Measurements from ENCODE around the gene HBP1. TPM values are rescaled to one million over a fixed set of nuclear protein-coding genes. Genes with fewer than 3 reads are reported as not detected.
"Not testable (repeated sequence)": the region's sequence is repeated elsewhere in the genome, so short reads cannot be mapped to it uniquely, and the experiment has no call there.

Gene HBP1
- total RNA-seq, 2 donors from 2014 or later: 24.3 to 33.7 TPM

DNA sequence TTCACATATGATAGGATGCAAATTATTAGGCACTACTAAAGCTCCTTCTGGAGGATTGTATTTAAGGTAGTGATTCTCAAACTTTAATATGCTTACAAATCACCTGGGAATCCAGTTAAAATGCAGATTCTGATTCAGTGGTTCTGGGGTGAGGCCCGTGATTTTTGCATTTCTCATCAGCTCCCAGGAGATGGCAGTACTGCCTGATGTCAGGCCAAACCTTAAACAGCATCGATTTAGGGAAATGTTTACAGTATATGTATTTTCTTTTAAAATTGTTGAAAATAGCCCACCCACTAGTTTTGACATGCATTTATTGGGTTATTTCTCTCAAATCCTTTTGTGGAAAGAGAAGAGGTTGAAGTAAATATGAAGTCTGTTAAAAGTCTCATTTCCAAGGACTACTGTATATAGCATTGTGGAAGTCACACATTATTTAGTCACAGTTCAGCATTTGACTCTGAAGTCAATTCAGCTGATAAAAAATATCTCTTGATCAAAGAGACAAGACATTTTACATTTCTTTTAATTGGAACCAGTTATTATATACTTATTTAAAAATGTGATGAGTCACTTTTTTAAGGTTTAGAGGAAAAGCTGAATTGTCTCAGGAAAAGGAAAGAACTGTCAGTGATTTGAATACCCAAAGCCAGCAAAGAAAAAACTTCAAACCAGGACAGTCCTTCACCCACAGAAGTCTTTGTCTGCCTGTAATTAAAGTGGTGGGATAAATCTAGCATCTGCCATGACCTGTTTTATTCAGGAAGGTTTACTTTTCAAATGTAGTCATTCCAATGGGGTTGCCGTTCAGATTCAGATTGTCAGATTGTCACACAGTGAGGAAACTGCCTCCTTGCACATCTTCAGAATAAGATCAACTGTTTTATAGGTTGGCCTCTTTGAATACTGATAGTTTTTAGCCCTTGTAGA, 21.1 kb upstream of the HBP1 start:
- Mint-ChIP-seq H3K27ac (no peak overlapping the region), H3K4me3 (no peak overlapping the region), H3K27me3 (no peaks in the 10 kb centered on the region), H3K4me1 (ENCODE audit: low read depth in 2 of 2) (no peaks in the 10 kb centered on the region), H3K9me3 (no peaks in the 10 kb centered on the region), H3K36me3 (no peaks in the 10 kb centered on the region)
- no peak for DNase-seq (ENCODE audit: low spot score)
- ATAC-seq: peak in 1 of 2 donors; percentile 60

DNA sequence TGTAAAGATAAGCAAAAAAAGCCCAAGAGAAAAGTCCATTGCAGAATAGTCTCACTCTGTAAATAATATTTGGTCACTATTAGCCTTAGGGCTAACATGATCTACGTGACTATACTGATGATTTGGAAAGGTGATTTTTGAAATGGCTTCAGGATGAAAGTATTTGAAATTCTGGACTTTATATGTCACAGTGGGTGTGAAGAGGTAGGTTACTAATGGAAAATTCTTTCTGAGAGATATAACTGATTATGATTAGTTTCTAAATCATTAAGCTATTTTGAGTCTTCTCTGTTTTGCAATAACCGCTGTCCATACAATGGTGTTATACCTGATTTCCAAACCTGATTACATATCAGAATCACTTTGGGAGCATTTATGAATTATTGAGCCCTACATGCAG, 20.1 kb upstream of the HBP1 start:
- H3K9me3 Mint-ChIP-seq: no peaks in the 10 kb centered on the region
- no peaks in the 10 kb centered on the region for H3K36me3 Mint-ChIP-seq
- no peak for ATAC-seq
- DNase-seq (ENCODE audit: low spot score): no peak
- no peak overlapping the region for H3K4me3 Mint-ChIP-seq
- H3K27me3 Mint-ChIP-seq: no peaks in the 10 kb centered on the region
- no peak overlapping the region for H3K27ac Mint-ChIP-seq
- no peaks in the 10 kb centered on the region for H3K4me1 Mint-ChIP-seq (ENCODE audit: low read depth in 2 of 2)

DNA sequence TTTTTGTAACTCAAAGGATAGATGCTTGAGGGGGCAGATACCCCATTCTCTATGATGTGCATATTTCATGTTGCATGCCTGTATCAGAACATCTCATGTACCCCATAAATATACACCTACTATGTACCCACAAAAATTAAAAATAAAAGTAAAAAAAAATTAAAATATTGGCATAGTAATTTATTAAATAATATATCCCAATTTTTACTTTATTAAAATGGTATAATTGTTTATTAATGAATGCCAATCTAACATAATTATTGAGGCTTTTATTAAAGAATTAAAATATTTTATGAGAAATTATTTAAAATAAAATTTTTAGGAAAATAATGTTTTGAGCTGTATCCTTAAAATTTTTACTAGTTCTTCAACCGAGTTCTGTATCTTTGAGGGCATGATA, 18.9 kb upstream of the HBP1 start:
- no peak overlapping the region for H3K4me3 Mint-ChIP-seq
- DNase-seq (ENCODE audit: low spot score) (no peak), ATAC-seq (no peak)
- H3K9me3 Mint-ChIP-seq: no peaks in the 10 kb centered on the region
- no peaks in the 10 kb centered on the region for H3K27me3 Mint-ChIP-seq
- no peak overlapping the region for H3K27ac Mint-ChIP-seq
- no peaks in the 10 kb centered on the region for H3K4me1 Mint-ChIP-seq (ENCODE audit: low read depth in 2 of 2)
- H3K36me3 Mint-ChIP-seq: no peaks in the 10 kb centered on the region

DNA sequence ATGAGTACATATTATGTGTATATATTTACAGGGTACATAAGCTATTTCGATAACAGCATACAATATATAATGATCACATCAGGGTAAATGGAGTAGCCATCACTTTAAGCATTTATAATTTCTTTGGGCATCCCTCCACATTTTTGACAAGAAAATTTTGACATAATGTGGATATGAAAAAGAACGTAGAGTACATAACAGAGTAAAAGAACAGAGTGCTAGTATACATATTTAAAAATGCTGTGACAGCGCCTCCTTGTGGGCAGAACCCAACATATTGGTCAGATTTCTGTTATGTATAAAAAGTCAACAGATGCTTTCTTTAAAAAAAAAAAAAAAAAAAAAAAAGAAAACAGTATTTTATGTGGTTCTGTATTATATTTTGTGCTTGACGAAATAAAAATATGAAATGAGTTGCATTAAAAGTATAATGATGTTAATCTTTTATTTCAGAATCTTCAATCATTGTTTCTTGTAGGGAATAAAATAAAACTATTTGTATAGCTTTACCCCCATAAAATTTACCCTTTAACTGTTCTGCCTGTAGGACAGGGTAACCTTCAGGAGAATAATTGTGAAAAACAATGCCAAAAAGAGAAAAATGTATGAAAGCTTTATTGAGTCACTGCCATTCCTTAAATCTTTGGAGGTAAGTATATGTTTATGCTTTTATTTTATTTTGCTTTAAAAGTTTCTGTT, 18.3 kb upstream of the HBP1 start:
- ATAC-seq (peak in 1 of 2 donors; percentile 70), DNase-seq (ENCODE audit: low spot score) (peak; percentile 76)
- H3K4me1 Mint-ChIP-seq (ENCODE audit: low read depth in 2 of 2): no peaks in the 10 kb centered on the region
- no peak overlapping the region for H3K4me3 Mint-ChIP-seq
- H3K36me3 Mint-ChIP-seq: no peaks in the 10 kb centered on the region
- no peaks in the 10 kb centered on the region for H3K27me3 Mint-ChIP-seq
- H3K27ac Mint-ChIP-seq: no peak overlapping the region
- no peaks in the 10 kb centered on the region for H3K9me3 Mint-ChIP-seq

DNA sequence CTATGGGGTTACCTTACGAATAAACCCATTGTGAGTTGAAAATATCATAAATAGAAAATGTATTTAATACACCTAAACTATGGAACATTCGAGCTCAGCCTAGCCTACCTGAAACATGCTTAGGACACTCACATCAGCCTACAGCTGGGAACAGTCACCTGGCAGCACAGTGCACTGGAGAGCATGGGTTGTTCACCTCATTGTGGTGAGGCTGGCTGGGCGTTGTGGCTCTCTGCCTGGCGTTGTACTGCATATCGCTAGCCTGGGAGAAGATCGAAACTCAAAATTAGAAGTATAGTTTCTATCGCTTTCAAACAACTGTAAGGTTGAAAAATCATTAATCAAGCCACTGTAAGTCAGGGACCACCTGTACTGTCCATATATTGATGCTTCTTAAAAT, 17.3 kb upstream of the HBP1 start:
- H3K27ac Mint-ChIP-seq: no peak overlapping the region
- H3K4me1 Mint-ChIP-seq (ENCODE audit: low read depth in 2 of 2): no peaks in the 10 kb centered on the region
- no peak overlapping the region for H3K4me3 Mint-ChIP-seq
- DNase-seq (ENCODE audit: low spot score): no peak
- H3K9me3 Mint-ChIP-seq: no peaks in the 10 kb centered on the region
- no peak for ATAC-seq
- no peaks in the 10 kb centered on the region for H3K27me3 Mint-ChIP-seq
- H3K36me3 Mint-ChIP-seq: no peaks in the 10 kb centered on the region

DNA sequence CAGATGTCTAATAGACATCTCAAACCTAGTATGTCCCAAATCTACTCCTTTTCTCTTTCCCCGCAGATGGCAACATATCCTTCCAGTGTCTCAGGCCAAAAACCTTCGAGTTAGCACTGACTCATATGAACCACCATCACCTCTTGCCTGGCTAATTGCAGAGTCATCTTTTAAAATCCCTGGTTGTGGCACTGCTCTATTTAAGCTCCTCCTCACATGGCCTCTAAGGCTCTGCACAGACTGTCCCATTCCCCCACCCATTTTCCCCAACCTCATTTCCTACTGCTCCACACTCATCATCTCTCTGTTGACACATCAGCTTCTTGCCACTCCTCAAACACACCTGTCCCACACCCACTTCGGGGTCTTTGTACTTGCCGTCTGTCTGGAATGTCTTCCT, 16.8 kb upstream of the HBP1 start:
- no peaks in the 10 kb centered on the region for H3K4me1 Mint-ChIP-seq (ENCODE audit: low read depth in 2 of 2)
- no peak overlapping the region for H3K27ac Mint-ChIP-seq
- DNase-seq (ENCODE audit: low spot score) (no peak), ATAC-seq (no peak)
- no peaks in the 10 kb centered on the region for H3K9me3 Mint-ChIP-seq
- H3K27me3 Mint-ChIP-seq: peaks cover 0 to 2% of the 10 kb centered on the region in 2 donors
- no peak overlapping the region for H3K4me3 Mint-ChIP-seq
- H3K36me3 Mint-ChIP-seq: no peaks in the 10 kb centered on the region

DNA sequence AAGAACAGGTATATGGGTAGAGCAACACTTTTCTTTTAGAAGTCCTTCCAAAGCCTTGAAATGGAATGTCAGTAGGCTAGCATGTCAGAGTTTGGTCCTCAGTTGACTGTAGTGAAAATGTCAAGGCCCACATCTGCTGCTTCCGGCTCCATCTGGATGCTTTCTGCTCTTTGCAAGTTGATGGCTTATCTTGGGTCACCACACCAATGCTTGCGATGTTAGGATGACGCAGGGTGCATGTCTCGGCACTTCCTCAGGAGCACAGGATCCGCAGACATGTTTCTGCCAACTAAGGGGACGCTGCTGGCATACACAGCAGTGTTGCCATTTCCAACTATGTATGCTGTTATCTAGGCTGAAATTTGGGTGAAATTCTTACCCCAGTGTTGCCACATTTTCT, 14.0 kb upstream of the HBP1 start:
- Mint-ChIP-seq H3K4me3 (no peak overlapping the region), H3K36me3 (no peaks in the 10 kb centered on the region), H3K9me3 (no peaks in the 10 kb centered on the region), H3K4me1 (ENCODE audit: low read depth in 2 of 2) (no peaks in the 10 kb centered on the region), H3K27ac (no peak overlapping the region), H3K27me3 (peaks cover 0 to 2% of the 10 kb centered on the region in 2 donors)
- ATAC-seq (no peak), DNase-seq (ENCODE audit: low spot score) (no peak)

DNA sequence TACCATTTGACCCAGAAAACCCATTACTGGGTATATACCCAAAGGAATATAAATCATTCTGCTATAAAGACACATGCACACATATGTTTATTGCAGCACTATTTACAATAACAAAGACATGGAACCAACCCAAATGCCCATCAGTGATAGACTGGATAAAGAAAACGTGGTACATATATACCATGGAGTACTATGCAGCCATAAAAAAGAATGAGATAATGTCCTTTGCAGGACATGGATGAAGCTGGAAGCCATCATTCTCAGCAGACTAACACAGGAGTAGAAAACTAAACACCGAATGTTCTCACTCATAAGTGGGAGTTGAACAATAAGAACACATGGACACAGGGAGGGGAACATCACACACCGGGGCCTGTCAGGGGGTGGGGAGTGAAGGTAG, 13.1 kb upstream of the HBP1 start:
- H3K4me1 Mint-ChIP-seq (ENCODE audit: low read depth in 2 of 2); H3K36me3 Mint-ChIP-seq; H3K27me3 Mint-ChIP-seq; H3K27ac Mint-ChIP-seq; ATAC-seq; H3K4me3 Mint-ChIP-seq; DNase-seq (ENCODE audit: low spot score); H3K9me3 Mint-ChIP-seq: not testable (repeated sequence)

DNA sequence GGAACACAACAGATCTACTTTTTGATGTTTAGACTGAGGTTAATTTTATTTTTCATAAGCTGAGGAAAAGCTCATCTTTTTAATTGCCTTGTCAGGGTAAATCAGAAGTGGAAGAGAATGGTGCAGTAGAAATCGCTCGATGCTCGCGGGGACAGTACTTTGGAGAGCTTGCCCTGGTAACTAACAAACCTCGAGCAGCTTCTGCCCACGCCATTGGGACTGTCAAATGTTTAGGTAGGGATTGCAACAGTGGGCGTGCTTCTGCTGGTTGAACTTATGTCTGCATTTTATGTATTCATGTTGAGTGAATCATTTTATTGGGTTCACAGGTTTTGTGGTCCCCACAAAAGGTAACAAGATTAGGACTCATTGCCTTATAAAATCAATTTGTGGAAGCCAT, 11.7 kb upstream of the HBP1 start:
- ATAC-seq (no peak), DNase-seq (ENCODE audit: low spot score) (no peak)
- Mint-ChIP-seq H3K27me3 (peaks cover 0 to 2% of the 10 kb centered on the region in 2 donors), H3K9me3 (no peaks in the 10 kb centered on the region), H3K4me1 (ENCODE audit: low read depth in 2 of 2) (no peaks in the 10 kb centered on the region), H3K27ac (no peak overlapping the region), H3K4me3 (no peak overlapping the region), H3K36me3 (no peaks in the 10 kb centered on the region)

DNA sequence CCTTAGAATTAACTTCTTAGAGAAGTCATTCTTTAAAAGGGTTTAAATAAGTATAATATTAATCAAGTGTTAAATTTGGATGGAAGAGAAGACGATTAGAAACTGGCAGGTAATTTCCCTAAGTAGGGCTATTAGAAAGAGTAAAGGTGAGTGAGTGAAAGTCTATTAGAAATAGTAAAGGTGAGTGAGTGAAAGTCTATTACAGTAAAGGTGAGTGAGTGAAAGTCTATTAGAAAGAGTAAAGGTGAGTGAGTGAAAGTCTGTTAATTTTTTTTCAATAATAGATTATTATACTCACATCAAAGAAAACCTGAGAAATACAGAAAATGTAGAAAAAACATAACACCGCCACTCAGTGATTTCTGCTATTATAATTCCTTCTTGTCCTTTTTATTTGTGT, 10.8 kb upstream of the HBP1 start:
- DNase-seq (ENCODE audit: low spot score): no peak
- Mint-ChIP-seq H3K36me3 (no peaks in the 10 kb centered on the region), H3K4me3 (no peak overlapping the region), H3K27me3 (peaks cover 0 to 2% of the 10 kb centered on the region in 2 donors), H3K4me1 (ENCODE audit: low read depth in 2 of 2) (no peaks in the 10 kb centered on the region), H3K9me3 (no peaks in the 10 kb centered on the region), H3K27ac (no peak overlapping the region)
- ATAC-seq: no peak

DNA sequence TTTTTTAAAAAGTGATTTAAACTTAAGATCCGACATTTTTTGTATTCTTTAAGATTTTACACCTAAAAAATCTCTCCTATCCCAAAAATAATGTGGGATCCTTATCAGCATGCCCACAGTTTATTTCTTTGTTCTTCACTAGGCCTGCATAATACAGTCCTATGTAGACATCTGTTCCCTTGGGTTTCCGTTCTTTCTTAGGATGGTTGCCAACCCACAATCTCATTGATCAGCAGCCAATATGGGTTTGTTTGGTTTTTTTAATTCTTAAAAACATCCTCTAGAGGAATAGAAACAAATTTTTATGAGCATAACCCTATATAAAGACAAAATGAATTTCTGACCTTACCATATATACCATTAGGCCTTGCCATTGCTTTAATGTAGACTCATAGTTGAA, 8.4 kb upstream of the HBP1 start:
- Mint-ChIP-seq H3K9me3 (no peaks in the 10 kb centered on the region), H3K4me3 (no peak overlapping the region), H3K4me1 (ENCODE audit: low read depth in 2 of 2) (no peaks in the 10 kb centered on the region), H3K36me3 (no peaks in the 10 kb centered on the region), H3K27ac (no peak overlapping the region), H3K27me3 (peaks cover 6 to 8% of the 10 kb centered on the region in 2 donors)
- ATAC-seq: no peak
- DNase-seq (ENCODE audit: low spot score): no peak

DNA sequence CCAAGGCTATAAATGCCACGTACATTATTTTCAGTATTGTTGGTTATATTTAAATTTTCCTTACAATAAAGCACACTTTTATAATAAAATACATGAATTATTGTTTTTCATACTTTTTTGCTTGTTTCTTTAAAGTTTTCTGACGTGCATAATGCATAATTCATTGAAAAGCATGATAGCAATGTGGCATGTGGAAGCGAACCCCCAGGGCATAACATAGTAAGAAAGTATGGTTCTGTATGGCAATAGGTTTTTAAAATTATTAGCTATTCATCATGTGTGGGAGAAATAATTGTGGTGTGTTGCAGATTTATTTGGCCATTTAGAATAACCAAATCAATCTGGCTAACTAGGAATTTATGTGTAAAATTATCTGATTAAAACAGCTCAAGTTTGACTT, 7.4 kb upstream of the HBP1 start:
- DNase-seq (ENCODE audit: low spot score) (no peak), ATAC-seq (no peak)
- Mint-ChIP-seq H3K4me3 (no peak overlapping the region), H3K27me3 (peaks cover 10 to 11% of the 10 kb centered on the region in 2 donors), H3K9me3 (no peaks in the 10 kb centered on the region), H3K36me3 (no peaks in the 10 kb centered on the region), H3K4me1 (ENCODE audit: low read depth in 2 of 2) (peaks cover 2 to 4% of the 10 kb centered on the region in 2 donors), H3K27ac (no peak overlapping the region)

DNA sequence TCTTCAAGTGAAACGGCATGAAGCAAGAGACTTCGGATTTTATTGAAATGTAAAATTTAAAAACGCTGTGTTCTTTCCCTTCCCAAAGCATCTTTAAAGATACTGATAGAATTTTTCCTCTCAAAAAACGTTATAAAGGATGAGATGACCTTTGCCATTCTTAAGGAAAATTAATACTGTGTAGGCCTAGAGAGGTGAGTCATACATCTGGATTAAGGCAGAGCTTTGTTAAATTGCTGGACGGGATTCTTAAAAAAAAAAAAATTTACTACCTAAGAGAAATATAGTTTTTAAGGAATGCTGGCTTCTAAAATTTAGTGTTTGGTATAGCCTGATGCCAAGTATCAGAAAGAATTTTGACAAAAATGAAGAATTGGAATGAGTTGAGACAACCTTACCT, 6.3 kb upstream of the HBP1 start:
- H3K27ac Mint-ChIP-seq: no peak overlapping the region
- no peak overlapping the region for H3K4me3 Mint-ChIP-seq
- peaks cover 5 to 8% of the 10 kb centered on the region in 2 donors for H3K4me1 Mint-ChIP-seq (ENCODE audit: low read depth in 2 of 2)
- H3K36me3 Mint-ChIP-seq: no peaks in the 10 kb centered on the region
- H3K9me3 Mint-ChIP-seq: no peaks in the 10 kb centered on the region
- peaks cover 9 to 10% of the 10 kb centered on the region in 2 donors for H3K27me3 Mint-ChIP-seq
- ATAC-seq (no peak), DNase-seq (ENCODE audit: low spot score) (no peak)

DNA sequence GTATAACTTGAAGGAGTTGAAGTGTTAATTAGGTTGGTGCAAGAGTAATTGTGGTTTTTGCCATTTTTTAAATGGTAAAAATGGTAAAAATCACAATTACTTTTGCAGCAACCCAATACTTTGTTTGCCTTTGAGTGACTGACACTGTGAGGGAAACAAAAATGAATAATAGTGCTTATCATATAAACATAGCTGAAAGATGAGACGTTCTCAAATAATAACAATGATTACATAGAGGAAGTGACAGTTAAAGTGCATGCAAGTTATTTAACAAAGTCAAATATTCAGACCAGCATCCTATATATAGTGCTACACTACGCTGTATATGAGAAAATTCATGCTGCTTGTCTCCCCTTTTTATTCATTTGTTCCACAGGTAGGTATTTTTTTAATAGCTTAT, 4.7 kb upstream of the HBP1 start:
- Mint-ChIP-seq H3K27me3 (peaks cover 9 to 10% of the 10 kb centered on the region in 2 donors), H3K36me3 (no peaks in the 10 kb centered on the region), H3K4me3 (no peak overlapping the region), H3K4me1 (ENCODE audit: low read depth in 2 of 2) (peaks cover 17 to 19% of the 10 kb centered on the region in 2 donors), H3K9me3 (no peaks in the 10 kb centered on the region), H3K27ac (no peak overlapping the region)
- ATAC-seq: no peak
- DNase-seq (ENCODE audit: low spot score): no peak

Measured in natural killer cell treated with Interleukin-12 subunit alpha and Interleukin-12 subunit beta and Interleukin-15 and Interleukin-18, amount 100 ng/mL, for 72 hours (primary cell).